Measurements from ENCODE around the gene IRF7.
"Not testable (repeated sequence)": the region's sequence is repeated elsewhere in the genome, so short reads cannot be mapped to it uniquely, and the experiment has no call there.

The IRF7 gene

DNA sequence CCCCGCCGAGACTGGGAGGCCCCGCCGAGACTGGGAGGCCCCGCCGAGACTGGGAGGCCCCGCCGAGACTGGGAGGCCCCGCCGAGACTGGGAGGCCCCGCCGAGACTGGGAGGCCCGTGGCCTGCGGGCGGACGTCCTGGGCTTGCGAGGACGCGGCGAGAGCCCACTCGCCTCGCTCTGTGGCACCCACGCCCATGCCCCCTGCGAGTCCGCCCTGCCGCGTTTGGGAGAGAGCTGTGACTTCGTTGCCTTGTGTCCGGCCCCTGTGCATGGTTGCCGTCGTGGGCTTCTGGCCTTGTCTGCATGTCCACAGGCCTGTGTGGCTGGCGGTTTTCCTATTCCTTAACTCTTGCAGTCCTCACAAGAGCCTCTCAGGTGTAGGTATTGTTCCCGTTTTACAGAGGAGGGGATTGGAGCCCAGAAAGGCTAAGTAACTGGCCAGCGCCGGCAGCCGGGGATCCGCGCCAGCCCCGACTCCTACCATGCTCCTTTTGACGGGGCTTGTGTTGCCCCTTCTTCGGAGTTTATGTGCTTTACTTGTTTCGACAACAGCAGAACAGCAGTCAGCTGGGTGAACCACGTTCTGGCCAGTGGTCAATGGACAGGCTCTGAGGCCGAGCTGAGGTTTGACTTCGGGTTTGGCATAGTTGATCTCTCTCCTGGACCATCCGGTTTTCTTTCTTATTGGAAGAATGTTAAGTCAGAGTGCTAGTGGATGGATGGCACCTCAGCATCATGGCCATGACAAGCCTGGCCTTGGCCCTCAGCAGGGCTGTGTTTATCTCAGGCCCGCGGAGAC is 38.7 kb downstream of the IRF7 start:
- TF ChIP-seq CTCF (IDR thresholded peaks at IDR 0.05; ENCODE audit: extremely low read depth, insufficient read depth, missing control alignments): no peak
- in situ Hi-C loops (cut with MboI; ENCODE audit: low pct_unique_long_range_greater_than_20kb, low sequenced_read_pairs, unreplicated experiment): no loop called here
- DNase-seq (ENCODE audit: low spot score): no peak

DNA sequence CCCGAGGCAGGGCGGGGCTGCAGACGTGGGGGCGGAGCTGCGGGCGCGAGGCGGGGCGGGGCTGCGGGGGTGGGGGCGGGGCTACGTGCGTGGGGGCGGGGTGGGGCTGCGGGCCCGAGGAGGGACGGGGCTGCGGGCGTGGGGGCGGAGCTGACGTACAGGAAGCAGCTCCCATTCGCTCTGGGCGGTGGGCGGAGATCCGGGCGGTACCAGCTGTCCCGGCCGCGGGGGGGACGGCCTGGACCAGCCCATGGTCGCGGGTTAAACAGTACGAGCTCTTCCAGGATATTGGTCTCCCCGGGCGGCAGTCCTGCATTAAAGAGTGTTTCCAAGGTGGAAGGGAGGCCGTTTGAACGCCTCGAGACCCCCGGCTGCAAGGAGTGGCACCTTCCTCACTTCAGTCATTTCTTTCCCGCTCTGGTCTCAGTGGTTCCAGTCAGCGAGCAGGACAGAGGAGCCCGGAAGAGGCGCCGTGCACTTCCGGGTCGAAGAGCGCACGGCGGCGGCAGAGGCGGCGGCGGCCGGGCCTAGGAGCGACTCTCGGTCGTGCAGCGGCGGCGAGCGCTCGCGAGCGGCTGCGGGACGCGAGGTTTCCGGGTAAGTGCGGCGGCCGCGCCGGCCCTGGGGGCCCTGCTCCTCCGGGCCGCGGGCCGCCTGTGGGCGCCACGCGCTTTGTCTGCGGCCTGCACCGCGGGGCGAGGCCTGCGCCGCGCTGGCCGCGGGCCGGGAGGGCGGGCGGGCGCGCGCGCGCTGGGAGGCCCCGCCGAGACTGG is 39.6 kb downstream of the IRF7 start, which contains the start of gene PHRF1:
Gene PHRF1 (plus strand): TSS at position 475 of the 773 bp plus-strand sequence. CDS start 5,043 bp downstream, outside the sequence.
- TF ChIP-seq CTCF (IDR thresholded peaks at IDR 0.05; ENCODE audit: extremely low read depth, insufficient read depth, missing control alignments): no peak
- peak; percentile 100 for DNase-seq (ENCODE audit: low spot score)
- in situ Hi-C loops (cut with MboI; ENCODE audit: low pct_unique_long_range_greater_than_20kb, low sequenced_read_pairs, unreplicated experiment): no loop called here

GRCh38 chr11:575313-575995 is 40.3 kb downstream of the IRF7 start:
- in situ Hi-C loops (cut with MboI; ENCODE audit: low pct_unique_long_range_greater_than_20kb, low sequenced_read_pairs, unreplicated experiment): no loop called here
- DNase-seq (ENCODE audit: low spot score): no peak
- no peak for TF ChIP-seq CTCF (IDR thresholded peaks at IDR 0.05; ENCODE audit: extremely low read depth, insufficient read depth, missing control alignments)

DNA sequence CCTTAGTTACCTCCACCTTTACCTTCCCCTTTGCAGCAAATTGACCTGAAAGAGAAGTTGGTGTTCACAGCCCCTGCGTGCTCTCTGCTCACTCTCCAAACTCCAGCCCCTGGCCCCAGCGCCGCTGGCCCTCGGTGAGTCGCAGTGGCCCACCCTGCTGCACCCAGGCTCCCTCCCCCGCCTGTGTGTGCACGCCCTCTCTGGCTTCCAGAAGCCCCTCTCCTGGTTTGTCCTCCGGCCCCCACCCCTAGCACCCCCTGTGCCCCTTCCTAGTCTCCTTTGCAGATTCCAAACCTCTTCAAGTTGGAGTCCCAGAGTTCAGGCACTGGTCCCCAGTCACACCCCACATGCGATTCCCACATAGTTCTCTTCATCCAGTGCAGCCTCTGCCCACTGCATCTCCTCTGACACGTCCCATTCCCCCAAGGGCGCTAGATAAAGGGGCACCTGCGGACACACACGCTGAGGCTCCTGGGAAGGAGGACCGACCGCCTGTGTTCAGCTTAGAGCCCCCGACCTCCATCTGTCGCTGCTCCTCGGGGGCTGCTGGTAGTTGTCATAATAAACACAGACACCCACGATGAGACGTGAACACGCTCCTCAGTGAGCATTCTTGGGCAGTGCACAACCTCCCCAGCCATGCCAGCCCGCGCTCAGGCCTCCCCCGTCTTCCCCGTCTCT is 41.0 kb downstream of the IRF7 start:
- no peak for DNase-seq (ENCODE audit: low spot score)
- in situ Hi-C loops (cut with MboI; ENCODE audit: low pct_unique_long_range_greater_than_20kb, low sequenced_read_pairs, unreplicated experiment): no loop called here
- no peak for TF ChIP-seq CTCF (IDR thresholded peaks at IDR 0.05; ENCODE audit: extremely low read depth, insufficient read depth, missing control alignments)

DNA sequence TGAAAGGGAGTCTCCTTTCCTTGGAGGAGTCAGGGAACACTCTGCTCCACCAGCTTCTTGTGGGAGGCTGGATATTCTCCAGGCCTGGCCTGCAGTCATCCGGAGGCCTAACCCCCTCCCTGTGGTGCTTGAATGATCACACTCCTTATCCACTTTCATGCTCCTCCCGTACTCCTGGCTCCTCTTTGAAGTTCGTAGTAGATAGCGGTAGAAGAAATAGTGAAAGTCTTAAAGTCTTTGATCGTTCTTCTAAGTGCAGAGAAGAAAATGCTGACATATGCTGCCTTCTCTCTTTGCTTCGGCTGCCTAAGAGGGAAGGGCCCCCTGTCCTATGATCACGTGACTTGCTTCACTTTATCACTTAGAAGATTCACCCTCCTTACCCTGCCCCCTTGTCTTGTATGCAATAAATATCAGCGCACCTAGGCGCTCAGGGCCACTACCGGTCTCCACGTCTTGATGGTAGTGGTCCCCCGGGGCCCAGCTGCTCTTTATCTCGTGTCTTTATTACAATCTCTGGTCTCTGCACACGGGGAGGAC is 41.6 kb downstream of the IRF7 start:
- DNase-seq (ENCODE audit: low spot score); in situ Hi-C loops (cut with MboI; ENCODE audit: low pct_unique_long_range_greater_than_20kb, low sequenced_read_pairs, unreplicated experiment): not testable (repeated sequence)

GRCh38 chr11:573146-573759 is 42.5 kb downstream of the IRF7 start:
- no peak for TF ChIP-seq CTCF (IDR thresholded peaks at IDR 0.05; ENCODE audit: extremely low read depth, insufficient read depth, missing control alignments)

More at GRCh38 chr11:573146-573759, 42.5 kb downstream of the IRF7 start:
- in situ Hi-C loops (cut with MboI; ENCODE audit: low pct_unique_long_range_greater_than_20kb, low sequenced_read_pairs, unreplicated experiment): no loop called here
- no peak for DNase-seq (ENCODE audit: low spot score)

Data from GM13977 (cell line).